B cell (primary cell): Measurements from ENCODE around the gene LANCL1.
"Not testable (repeated sequence)": the region's sequence is repeated elsewhere in the genome, so short reads cannot be mapped to it uniquely, and the experiment has no call there.

Experiments
- EZH2 ChIP-seq: IDR thresholded peaks from 2 replicates; pipeline ENCODE4 v1.6.1; 2012; ENCODE audit warnings: borderline replicate concordance, low read depth, mild to moderate bottlenecking, moderate library complexity, low read length; ENCODE audit not compliant: insufficient read depth, poor library complexity, severe bottlenecking
- TF ChIP-seq, protein P1 (sequence below): fragments of 200-600 bp; IDR thresholded peaks from one replicate; pipeline ENCODE4 v1.8.0; 2022; ENCODE audit warnings: antibody characterized with exemption, mild to moderate bottlenecking

DNA sequence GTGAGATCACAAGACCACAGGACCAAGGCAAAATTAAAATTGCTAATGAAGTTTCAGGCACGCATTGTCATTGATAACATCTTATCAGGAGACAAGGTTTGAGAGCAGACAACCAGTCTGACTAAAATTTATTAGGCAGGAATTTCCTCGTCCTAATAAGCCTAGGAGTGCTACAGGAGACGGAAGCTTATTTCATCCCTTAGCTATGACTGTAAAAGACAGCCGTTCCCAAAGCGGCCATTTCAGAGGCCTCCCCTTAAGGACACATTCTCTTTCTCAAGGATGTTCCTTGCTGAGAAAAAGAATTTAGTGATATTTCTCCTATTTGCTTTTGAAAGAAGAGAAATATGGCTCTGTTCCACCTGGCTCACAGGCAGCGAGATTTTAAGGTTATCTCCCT lies 49.2 kb downstream of the LANCL1 start:
- TF ChIP-seq, protein P1, sequence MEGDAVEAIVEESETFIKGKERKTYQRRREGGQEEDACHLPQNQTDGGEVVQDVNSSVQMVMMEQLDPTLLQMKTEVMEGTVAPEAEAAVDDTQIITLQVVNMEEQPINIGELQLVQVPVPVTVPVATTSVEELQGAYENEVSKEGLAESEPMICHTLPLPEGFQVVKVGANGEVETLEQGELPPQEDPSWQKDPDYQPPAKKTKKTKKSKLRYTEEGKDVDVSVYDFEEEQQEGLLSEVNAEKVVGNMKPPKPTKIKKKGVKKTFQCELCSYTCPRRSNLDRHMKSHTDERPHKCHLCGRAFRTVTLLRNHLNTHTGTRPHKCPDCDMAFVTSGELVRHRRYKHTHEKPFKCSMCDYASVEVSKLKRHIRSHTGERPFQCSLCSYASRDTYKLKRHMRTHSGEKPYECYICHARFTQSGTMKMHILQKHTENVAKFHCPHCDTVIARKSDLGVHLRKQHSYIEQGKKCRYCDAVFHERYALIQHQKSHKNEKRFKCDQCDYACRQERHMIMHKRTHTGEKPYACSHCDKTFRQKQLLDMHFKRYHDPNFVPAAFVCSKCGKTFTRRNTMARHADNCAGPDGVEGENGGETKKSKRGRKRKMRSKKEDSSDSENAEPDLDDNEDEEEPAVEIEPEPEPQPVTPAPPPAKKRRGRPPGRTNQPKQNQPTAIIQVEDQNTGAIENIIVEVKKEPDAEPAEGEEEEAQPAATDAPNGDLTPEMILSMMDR = not testable (repeated sequence)
- TF ChIP-seq EZH2 = not testable (repeated sequence)
